Medulla oblongata (tissue), 1 donor: ENCODE measurements around the gene ZNF138.
"Not testable (repeated sequence)": the region's sequence is repeated elsewhere in the genome, so short reads cannot be mapped to it uniquely, and the experiment has no call there.

Experiments used
- DNase-seq: peaks from one replicate; pipeline ENCODE4 v3.0.0-alpha.2; 2015; ENCODE audit errors: extremely low spot score

ZNF138 gene

GRCh38 chr7:64794171-64794844 is at the start of gene ZNF138:
Gene ZNF138 (plus strand): TSS chr7:64794428. CDS start chr7:64794569, 141 bp downstream.
- peak; percentile 99 for DNase-seq

GRCh38 chr7:64744680-64745079 is 49.5 kb upstream of the ZNF138 start:
- no peak for DNase-seq

DNA sequence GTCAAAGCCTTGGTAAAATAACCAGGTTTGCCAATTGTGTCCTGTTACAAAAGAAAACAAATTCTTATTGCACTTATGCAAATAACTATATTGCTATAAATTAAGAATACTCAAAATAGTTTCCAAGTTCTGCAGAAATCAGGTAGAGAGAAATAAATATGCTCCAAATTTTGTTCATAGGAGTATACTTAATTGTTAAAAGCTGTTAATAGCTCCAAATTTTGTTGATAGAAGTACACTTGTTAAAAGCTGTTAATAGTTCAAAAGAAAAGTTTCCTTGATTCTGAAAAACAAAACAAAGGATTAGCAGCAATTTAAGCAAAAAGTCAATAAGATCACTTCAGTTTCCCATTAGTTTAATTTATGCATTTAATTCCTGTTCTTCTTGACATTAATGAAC is 46.4 kb upstream of the ZNF138 start:
- no peak for DNase-seq

GRCh38 chr7:64753032-64753431 is 41.2 kb upstream of the ZNF138 start:
- DNase-seq, result no peak

- DNase-seq, result no peak
Measured at GRCh38 chr7:64755865-64756264, 38.4 kb upstream of the ZNF138 start.

- DNase-seq, result no peak
Measured at GRCh38 chr7:64758151-64758550, 36.1 kb upstream of the ZNF138 start.

- DNase-seq, result no peak
Measured at GRCh38 chr7:64768824-64769223, 25.4 kb upstream of the ZNF138 start.

DNA sequence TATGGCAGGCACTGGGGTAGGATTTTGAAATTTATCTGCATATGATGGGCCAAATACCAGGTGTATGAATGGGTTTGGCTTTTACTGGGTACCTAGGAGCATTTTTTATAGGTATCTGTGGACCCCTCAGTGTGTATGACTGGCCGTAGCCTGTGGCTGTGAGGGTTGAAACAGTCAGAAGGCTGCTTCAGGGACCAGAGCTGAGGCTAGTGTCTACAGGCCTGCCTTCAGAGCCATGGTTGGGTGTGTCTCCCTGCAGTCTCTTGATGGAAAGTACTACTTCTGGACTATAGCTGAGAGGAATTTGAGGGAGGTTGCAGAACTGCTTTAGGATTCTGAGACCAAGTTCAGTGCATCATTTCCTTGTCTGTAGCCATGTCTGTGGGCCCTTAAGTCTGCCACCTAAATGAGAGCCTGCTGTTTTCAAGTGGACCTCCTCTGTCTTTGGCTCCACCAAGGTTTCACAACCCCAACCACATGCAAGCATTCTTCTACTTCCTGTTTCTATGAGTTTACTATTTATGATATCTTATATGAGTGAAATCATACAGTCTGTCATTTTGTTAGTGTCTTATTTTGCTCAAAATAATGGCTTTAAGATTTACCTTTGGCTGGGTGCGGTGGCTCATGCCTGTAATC is 19.9 kb upstream of the ZNF138 start:
- DNase-seq, result no peak

- no peak for DNase-seq
Measured at GRCh38 chr7:64775289-64775688, 18.9 kb upstream of the ZNF138 start.

GRCh38 chr7:64784842-64785241 is 9.4 kb upstream of the ZNF138 start:
- DNase-seq, result not testable (repeated sequence)

DNA sequence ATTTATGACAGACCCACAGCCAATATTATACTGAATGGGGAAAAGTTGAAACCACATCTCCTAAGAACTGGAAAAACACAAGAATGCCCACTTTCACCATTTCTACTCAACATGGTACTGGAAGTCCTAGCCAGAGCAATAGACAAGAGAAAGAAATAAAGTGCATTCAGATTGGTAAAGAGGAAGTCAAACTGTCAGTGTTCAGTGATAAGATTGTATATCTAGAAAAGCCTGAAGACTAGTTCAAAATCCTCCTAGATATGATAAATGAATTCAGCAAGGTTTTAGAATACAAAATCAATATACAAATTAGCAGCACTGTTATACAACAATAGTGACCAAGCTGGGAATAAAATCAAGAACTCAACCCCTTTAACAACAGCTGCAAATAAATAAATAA is 6.9 kb upstream of the ZNF138 start:
- no peak for DNase-seq

- not testable (repeated sequence) for DNase-seq
Measured at GRCh38 chr7:64789241-64789640, 5.0 kb upstream of the ZNF138 start.

- no peak for DNase-seq
Measured at GRCh38 chr7:64793106-64793755, 997 bp upstream of the ZNF138 start.

GRCh38 chr7:64795176-64795575 is 948 bp downstream of the ZNF138 start:
- no peak for DNase-seq

- not testable (repeated sequence) for DNase-seq
Measured at GRCh38 chr7:64799169-64799568, 4.9 kb downstream of the ZNF138 start.

DNA sequence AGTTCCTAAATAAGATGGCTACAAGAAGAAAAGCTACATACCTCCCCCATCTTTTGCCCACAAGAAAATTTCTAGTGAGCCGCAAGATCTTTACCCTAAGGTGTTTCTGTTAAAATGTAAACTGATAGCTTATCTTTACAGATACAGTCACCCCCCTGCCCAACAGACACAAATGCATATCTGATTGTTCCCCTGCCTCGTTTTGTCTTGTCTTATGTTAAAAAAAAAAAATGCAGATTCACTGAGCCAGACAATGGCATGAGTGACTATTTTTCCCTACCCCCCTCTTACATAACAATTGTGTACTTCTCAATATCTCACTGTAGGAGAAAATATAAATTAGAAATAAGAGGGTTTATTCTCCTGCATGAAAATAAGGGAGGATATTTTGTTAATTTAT is 8.5 kb downstream of the ZNF138 start:
- peak; percentile 25 for DNase-seq

DNA sequence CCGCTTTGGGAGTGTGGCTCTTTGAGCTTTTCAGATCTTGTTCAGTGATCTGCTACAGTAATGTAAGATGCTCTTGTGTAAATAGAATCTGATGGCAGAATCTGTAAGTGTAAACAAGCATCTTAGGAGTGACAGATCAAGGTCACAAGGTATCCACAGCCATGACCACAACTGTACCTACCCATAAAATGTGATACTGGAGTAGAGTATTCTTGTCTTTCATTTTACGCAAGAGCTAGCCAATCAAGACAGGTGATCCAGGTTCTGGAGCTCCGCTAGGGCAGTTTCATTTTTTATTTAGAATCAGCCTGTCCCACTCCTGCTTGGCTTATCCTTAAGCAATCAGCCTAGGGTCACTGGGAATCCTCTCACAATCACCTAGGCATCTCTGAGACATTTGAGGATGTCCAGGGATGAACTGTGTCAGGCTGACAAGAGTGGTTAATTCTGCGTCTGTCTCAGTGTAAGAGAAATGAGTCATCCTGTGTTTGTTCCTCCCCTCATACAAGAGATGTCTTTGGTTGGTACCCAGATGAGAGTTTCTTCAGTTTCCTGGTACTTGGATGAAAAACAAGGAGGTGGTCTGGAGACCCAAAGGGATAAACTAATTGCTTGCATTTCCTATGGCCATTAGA is 13.6 kb downstream of the ZNF138 start:
- DNase-seq, result no peak

- DNase-seq, result no peak
Measured at GRCh38 chr7:64811767-64812166, 17.5 kb downstream of the ZNF138 start.

- DNase-seq, result no peak
Measured at GRCh38 chr7:64830926-64831325, 36.7 kb downstream of the ZNF138 start.

- DNase-seq, result no peak
Measured at GRCh38 chr7:64832136-64832535, 37.9 kb downstream of the ZNF138 start.

GRCh38 chr7:64834989-64835388 is 40.8 kb downstream of the ZNF138 start:
- DNase-seq, result no peak

- not testable (repeated sequence) for DNase-seq
Measured at GRCh38 chr7:64835856-64836255, 41.6 kb downstream of the ZNF138 start.

- DNase-seq, result not testable (repeated sequence)
Measured at GRCh38 chr7:64838051-64838450, 43.8 kb downstream of the ZNF138 start.
